Stimulated activated CD8-positive, alpha-beta memory T cell treated with anti-CD3 and anti-CD28 coated beads, Interleukin-4, amount 100 ng/mL, for 4 hours (primary cell): ENCODE results near the gene EPB41L4B.
"Not testable (repeated sequence)": the region's sequence is repeated elsewhere in the genome, so short reads cannot be mapped to it uniquely, and the experiment has no call there.

Experiments
- DNase-seq, 2 donors: peaks; one replicate each; pipeline ENCODE4 v3.0.0-alpha.2; 2020; ENCODE audit warnings: low read depth in 2 of 2, low spot score in 1 of 2

EPB41L4B gene

DNA sequence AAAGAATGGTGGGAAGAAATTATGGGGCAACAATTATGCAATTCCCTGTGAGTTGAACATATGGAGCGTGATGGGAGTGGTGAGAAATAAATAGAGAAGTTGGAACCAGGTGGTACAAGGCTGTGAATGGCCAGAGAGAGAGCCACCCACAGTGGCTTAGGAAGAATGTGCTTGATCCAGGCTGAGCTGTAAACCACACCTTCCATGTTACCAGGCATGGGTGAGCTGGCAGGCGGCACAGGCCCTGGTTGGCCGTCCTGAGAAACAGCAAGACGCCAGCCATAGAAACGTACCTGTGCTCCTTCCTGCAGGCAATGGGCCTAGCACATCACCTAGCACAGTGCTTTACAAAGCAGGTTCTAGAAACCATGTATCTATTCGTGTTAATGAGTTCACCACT lies 74.3 kb downstream of the EPB41L4B start:
- DNase-seq = no peak

DNA sequence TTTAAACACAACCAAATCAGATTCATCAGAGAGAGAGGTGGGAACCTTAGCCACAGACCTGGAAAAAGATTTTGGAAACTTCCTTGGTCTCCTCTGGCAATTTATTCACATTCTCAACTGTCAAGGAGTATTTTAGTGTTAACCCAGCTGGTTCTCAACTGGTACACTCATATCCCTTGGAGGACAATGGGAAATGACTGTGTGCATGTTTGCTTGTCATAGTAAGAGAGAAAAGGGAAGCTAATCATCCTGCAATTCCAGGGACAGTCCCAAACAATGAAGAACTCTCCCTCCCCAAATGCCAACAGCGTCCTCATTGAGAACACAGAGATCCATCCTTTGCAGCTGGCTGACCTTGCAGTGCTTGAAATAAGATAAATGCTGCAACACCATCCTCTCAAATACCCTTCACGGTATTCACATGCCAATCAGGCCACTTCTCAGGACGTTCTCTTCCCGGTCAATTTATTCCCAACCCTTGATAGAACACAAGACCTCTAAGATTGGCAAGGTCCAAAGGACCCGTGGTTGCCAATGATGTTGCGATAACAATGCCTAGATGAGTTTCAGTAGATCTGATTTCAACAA lies 75.5 kb downstream of the EPB41L4B start:
- DNase-seq = no peak

DNA sequence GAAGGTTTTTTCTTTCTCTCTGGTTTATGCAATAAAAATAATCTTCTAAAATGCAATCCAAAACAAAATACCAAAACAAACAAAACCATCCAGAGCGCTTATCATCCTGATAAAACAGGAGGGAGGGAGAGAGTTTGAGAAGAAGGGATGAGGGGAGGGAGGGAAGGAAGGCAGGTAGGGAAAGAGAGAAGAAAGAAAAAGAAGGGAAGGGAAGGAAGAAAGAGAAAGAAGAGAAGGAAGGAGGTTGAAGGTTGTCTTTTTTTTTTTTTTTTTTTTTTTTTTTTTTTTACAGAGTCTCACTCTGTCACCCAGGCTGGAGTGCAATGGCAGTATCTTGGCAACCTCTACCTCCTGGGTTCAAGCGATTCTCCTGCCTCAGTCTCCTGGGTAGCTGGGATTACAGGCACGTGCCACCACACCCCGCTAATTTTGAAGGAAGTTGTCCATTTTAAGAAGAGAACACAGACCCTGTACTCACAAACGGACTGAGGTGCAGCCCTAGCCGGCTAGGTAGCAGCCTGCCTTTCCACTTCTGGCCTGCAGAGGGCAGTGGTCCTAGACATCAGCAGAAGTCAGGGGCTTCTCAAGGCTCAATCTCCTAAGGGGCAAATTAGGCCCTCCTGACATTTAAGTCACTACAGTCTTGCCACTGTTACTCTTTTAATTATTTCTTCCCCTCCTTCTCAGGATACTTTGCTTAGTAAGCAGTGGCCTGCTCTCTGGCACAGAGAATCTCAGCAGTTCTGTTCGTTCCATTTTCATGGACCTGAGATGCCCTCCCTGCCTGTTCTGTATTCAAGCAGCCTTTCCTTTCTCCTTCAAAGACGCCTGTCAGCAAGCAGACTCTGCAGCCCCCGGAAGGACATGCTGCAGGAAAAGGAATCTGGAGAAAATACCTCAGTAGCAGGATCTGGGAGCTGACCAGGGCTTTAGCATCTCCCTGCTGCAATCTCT lies 76.4 kb downstream of the EPB41L4B start:
- peak; percentile 34 to 37 for DNase-seq

DNA sequence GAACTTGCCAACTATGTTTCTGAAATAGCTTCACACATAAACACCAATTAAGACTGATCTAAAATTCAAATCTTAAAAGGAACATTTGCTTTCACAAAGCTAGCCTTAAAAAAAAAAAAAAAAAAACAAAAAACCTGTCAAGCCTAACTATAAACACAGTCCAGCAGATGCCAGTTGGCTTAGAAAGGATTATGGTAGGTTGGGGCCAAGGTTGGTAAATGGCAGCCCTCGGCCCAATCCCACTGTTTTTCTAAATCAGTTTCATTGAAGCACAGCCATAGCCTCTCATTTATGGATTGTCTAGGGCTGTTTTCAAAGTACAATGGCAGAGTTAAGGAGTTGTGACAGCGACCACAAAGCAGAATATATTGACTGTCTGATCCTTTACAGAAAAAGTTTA lies 78.1 kb downstream of the EPB41L4B start:
- no peak for DNase-seq

DNA sequence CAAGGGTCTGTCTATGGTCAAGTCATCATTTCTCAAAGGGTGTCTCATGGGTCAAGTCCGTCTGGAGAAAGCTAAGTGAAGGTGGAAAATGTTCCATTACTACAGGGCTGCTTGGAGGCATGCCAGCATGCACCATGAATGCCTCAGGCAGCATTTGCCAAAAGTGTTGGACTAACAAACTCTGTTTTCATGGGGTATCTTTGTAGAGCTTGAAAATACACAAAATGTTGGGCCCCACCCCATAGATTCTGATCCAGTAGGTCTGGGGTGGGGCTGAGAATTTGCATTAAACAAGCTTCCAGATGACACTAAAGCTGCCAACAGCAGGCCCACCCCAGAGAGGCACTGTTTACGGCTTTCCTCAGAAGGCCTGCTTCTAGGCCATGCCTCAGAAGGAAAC lies 78.8 kb downstream of the EPB41L4B start:
- no peak for DNase-seq

DNA sequence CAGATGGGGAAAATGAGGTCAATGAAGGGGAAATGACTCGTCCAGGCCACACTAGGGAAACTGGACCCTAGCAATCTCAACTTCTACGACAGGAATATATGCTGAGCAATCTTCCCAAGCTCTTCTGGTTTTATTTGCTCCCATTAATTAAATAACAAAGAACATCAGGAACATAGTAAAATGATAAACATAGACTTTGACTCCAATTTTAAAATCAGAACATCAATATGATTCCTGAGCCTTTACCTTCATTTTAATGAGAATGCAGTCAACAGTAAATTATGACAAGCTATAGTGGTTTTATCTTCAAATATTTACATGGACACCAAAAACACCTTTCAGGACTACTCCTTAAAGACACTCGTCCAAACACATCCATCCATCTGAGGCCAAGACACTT lies 79.7 kb downstream of the EPB41L4B start:
- DNase-seq = no peak

DNA sequence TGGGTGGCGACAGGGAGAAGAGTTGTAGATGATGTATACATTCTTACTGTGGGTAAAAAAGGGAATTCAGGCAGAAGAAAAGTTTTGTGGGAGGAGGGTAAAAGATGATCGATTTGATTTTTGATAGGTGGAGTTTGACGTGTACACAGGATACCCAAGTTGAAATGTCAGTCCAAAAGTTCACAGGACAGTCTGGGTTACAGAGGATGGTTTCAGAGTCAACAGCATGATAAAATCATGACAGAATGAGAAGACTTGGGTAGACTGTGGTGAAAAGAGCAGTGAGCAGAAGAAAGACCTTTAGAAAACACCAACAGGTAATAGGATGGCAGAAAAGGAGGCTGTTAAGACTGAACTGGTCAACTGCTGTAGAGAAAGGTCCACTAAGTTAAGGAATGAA lies 81.6 kb downstream of the EPB41L4B start:
- no peak for DNase-seq

DNA sequence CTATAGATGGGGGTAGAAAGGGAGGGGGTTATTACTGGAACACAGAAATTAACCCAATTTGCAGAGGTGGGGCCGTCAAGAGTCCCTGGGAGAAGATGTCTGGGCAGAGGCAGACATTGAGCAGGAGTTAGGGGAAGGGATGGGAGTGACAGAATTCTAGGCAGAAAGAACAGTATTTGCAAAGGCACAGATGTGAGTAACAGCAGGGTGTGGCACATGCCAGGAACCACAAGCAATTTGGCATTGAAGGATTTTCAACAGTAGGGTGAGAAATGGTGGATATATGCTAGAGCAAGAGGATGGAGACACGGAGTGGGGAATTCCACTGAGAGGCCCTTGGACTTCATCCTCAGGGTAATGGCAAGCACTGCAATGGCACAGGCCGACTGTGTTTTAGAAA lies 82.2 kb downstream of the EPB41L4B start:
- no peak for DNase-seq

DNA sequence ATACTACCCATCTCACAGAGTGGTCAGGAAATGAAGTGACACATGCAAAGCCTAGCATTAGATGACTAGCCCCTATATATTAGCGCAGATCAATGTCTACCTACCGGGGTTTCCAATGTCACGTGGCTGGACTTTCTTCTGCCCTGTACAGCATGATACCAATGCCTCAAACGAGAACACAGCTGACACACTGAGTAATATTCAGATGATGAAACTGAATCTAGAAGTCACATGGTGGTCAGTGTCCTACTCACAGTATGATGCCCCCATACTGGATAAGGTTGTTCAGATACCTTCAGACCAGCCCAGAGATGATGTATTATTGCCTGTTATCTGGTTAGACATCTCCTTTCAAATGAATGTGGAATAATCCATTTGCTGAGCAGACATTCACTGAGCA lies 82.7 kb downstream of the EPB41L4B start:
- no peak for DNase-seq

DNA sequence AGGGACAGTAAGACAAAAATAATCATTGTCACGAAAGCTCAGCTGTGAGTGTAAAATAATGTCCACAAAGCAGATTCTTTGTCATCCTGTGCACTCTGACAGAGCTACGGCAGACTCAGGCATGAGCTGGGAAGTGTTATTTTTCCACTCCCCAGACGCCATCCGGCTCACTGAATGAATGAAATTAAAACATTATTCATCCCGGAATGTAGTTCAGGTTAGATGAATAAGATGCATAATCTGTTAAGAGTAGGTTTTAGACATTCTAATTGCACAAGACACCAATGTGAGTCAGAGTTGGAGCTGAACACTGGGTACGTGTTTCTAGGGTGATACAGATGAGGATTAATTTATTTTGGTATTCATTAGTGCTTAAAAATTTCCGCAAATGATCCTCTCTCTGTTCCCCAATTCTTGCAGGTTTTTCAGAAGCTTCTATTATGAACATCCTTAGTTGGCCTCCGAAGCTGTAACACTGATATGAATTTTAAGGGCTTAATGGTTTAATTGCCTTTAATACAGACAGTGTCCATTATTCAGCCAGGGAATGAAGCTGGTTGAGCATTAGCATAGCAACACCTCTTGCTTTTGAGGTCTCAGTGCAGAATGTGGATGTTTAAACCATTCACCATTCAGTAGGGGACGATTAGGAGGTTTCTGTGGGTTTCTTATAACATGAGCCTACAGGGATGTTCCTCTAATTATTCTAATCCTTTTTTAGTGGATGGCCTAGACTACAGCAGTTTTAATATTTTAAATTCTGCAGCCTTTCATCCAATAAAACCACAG lies 88.2 kb downstream of the EPB41L4B start:
- no peak for DNase-seq

DNA sequence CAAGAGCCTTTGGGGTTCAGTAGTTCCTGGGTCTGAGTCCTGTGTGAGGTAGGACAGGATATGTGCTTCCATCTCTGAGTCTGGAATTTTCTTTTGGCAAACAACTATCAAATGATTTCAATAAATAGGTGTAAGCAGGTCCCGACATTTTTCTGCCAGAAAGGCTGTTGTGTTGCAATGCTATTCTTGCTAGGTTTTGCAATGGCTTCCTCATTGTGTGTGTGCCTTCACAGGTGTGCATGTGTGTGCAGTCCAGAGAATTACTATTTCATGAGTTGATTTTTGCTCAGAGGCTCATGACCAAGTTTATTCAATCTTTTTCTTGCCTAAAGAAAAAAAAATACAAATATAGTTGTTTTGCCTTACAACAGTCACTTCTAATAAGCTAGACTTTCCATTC lies 89.3 kb downstream of the EPB41L4B start:
- DNase-seq = no peak

DNA sequence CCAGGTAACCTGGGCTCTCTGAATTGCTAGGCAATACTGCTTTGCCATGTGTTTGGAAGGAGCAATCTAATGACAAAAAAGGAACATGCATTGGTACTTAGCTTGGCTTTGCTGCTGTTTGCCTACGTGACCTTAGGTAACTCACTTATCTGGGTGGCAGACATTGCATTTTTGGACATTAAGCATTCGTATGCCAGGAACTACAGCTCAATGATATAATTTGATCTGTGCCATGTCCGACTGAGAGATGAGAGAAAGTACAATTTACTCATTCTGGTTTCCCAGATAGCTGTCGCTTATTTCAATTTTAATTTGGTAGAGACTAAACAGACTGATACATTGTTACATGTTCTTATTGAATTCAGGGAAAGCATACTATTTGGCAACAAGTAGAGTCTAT lies 90.6 kb downstream of the EPB41L4B start:
- DNase-seq = no peak

DNA sequence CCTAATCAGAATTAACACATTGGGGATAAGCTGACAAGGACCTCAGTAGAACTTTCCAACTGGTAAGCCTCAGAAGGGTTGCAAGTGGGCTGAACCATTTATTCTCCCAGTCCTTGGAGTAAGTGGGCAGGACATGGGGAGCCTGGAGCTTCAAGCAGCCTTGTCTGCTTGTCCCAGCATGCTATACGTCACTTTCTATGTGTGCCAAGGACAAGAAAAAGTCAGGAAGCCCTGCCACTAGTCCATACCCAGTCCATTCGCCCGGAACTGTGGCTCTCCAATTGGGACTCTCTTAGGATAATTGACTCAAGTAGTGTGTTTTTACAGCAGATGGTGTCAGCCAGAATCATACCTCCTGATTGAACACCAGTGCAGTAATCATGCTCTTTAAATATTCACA lies 91.2 kb downstream of the EPB41L4B start:
- no peak for DNase-seq

DNA sequence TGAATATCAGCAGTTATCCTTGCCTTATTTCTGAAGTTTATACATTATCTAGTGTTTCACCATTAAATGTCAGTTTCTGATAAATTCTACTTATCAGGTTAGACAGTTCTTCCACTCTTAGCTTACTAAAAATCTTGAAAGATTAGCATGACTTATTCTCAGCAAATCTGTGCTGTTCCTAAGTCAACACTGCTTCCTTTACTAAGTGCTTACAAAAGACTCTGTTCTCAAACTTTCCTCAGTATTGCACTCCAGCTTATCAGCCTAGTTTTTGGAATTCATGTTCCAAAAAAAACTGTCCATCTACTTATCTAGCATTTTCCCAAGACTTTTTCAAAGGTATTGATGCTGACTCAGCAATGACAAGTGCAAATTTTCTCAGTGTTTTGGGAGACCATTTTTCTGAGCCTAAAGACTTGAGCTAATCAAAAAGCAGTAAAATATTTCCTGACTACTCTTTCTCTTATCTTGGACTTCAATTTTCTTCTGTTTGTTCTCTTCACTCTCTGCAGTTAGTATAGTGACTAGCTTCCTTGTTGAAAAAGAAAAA lies 92.7 kb downstream of the EPB41L4B start:
- DNase-seq = no peak

DNA sequence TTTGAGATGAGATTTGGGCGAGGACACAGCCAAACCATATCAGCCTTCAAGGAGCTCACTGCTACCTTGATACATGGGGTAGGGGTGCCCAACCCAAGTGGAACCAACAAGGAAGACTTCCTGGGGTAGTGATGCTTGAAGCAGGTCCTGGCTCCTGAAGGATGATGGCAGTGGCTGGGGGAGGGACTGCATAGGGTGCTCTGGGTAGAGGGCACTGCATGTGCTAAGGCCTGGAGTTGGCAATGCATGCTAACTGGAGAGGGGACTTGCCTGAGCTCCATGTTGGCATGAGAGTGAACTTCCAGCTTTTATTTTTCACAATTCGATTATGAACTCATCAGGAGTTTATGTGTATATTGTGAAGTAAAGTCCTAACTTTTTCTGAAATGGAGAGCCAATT lies 95.2 kb downstream of the EPB41L4B start:
- no peak for DNase-seq

DNA sequence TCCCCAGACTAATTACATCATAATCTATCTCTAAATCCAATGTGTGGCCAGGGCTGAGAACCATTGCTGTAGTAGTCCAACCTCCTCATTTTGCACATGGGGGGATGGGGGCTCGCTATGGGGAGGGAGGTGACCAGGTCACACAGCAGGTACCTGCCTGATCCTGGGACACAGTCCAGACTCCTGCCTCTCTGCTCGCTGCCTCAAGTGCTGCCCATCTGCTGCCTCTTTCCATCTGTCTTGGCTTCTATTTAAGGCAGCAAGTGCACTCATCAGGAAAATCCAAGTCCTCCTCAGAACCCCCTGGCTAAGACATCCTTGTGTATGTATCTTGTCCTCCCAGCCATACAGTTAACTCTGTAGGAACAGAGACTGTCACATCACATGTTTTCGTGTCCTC lies 96.1 kb downstream of the EPB41L4B start:
- no peak for DNase-seq

DNA sequence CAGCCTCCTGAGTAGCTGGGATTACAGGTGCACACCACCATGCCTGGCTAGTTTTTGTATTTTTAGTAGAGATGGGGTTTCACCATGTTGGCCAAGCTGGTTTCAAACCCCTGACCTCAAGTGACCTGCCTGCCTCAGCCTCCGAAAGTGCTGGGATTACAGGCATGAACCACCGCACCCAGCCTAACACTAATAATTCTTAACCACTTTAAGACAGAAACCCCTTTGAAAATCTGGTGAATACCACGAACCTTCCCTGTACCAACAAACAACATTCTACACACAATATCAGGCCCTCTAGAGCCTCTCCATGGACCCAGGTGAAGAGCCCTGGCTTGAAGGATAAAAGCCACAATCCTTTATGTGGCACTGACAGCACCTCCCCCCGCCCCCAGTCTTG lies 102.6 kb downstream of the EPB41L4B start:
- not testable (repeated sequence) for DNase-seq

DNA sequence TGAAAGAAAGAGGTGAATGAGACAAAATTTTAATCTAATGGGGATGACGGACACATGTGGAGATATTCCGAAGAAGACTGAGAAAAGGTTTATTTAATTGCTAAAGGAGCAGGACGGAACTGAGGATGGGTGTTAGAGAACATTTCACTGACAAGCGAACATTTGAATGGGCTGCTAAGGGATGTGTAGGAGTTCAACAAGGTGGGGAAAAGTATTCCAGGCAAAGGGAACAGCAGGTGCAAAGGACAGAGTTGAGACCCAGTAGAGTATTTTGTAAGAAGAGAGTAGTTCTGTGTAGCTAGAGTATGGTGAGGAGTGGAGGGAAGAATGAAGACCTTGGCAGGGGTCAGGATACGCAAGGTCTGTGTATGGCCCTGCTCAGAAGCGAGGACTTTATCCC lies 106.4 kb downstream of the EPB41L4B start:
- DNase-seq = no peak

DNA sequence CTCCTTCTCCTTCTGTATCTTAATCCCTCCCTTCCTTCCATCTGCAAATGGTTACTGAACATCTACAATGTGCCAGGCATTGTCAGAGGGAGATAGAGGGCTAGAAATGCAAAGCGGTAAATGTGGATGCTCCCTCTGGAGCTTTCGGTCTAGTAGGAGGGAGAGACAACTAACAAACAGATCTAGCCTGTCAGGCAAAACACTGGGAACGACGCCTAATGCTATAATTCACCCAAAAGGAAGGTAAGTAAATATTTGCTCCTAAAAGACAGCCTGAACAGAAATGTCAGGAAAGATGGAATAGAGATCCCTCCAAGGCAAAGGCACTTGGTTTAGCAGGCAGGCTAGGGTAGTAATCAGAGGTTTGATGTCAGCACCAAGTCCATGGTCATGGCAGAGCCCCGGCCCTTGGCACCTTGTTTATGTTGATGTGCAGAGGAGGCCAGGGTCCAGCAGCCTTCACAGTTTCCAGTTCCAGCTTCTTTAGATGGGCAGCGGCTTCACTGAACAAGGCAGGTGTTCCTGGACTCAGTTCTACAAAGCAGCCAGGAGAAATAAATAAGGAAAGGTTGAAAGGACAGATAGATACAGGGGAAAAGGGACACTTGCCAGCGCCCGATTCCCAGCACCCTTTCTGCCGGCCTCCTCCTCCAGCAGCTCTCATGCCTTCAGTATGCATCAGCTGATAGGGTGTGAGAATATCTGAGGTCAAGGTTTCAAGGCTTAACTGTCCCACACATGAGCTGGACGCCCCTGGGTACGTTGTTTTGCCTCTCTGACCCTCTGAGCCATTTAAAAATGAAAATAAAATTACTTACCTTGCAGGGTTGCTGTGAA lies 107.4 kb downstream of the EPB41L4B start:
- no peak for DNase-seq

DNA sequence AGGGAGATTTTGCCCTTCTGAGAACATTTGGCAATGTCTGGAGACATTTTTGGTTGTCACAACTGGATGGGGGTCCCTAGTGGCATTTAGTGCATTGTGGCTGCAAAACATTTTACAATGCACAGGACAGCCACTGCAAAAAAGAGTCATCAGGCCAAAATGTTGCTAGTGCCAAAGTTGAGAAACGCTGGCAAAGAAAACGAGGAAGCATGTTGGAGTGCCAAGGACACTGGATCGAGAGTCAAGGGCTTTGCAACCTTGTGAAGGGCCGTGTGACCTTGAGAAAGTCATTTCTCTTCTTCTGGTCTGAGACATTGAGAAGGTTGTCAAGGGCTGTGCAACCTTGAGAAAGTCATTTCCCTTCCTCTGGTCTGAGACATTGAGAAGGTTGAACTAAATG lies 108.1 kb downstream of the EPB41L4B start:
- DNase-seq = no peak

DNA sequence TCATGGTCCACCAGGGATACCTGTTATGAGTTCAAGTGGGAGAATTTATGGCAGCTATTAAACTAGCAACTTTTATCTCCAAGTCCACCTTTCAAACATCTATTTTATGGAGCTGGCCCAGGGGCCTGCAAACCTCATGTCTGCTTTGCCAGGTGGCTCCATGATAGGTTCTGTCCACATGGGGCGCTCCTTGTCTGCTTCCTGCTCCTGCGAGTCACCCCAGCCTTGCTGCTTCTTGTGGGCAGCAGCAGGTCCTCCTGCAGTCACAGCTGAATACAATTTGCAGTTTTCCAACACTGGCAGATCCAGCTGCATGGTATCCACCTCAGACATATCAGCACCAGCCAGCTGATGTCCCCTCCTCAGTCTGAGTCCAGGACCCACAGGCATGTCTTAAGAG lies 114.2 kb downstream of the EPB41L4B start:
- no peak for DNase-seq
